Epithelial cell of prostate (primary cell): ENCODE measurements around the gene TSPAN11.

Experiments
- DNase-seq: peaks from one replicate; pipeline ENCODE4 v3.0.0-alpha.2; 2011; ENCODE audit warnings: low read depth, low spot score
- H3K27ac ChIP-seq: fragments of 450-650 bp; 2 replicates; pipeline ENCODE4 v1.5.1; 2017; ENCODE audit warnings: mild to moderate bottlenecking

TSPAN11 gene

DNA sequence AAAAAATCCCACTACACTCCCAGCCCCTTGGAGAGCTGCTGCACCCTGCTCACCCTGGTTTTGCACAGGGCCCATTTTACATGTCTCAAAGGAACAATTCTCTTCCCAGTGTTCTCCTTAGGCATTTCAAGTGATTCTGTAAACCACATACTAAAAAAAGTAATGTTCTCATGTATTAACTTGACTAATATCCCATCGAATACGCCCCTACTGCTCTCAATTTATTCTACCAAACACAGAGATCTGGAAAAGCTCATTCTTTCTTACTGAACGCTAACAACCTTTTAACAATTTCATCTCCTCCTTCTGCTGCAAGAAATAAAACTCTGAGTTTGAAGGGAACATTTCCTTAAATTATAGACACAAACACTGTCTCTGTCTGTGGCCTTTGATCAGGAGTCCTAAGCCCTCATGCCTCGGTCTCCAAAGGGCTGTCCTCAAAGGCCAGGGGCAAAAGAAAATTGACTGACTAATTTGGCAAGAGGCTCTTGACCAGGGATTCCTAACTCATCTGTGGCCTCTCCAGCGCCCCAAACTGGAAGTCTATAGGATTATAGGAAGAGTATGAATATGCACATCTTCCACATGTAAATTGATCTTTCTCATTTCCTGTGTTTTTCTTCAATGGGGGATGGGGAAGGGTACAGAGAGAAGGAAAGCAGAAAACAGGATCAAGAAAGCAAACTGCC lies 17.1 kb upstream of the TSPAN11 start:
- no peak for DNase-seq
- H3K27ac ChIP-seq: no peak overlapping the region

DNA sequence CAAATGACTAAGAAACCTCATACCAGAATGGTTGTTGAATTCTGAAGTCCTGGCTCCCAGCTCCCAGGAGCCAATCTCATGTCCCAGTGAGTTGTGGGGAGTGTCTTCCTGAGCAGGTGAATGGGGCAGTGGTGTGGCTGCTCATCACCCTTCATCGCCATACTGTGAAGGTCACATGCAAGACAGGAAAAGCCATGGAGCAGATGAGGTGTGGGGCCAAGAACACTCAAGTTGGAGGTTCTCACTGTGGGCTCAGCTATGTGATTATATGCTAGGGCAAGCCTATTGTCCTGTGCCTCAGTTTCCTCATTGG lies 16.6 kb upstream of the TSPAN11 start:
- no peak overlapping the region for H3K27ac ChIP-seq
- DNase-seq: no peak

DNA sequence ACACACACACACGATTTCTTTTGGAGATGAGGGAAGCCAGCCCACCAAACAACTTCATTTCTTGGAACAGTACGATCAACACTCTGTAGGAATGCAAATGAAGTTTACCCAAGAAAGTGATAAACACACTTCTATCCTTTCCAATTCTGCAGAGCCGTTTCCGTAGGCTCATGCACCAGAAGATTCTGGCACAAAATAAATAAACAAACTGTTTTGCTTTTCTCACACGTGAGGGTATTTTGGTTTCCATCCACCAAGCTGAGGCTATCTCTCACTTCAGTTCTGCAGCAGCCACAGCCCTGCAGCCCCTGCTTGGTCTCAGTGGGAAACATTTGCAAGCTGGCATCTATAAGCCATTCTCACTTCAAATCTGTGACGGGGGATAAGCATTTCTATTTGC lies 15.3 kb upstream of the TSPAN11 start:
- DNase-seq: no peak
- no peak overlapping the region for H3K27ac ChIP-seq

DNA sequence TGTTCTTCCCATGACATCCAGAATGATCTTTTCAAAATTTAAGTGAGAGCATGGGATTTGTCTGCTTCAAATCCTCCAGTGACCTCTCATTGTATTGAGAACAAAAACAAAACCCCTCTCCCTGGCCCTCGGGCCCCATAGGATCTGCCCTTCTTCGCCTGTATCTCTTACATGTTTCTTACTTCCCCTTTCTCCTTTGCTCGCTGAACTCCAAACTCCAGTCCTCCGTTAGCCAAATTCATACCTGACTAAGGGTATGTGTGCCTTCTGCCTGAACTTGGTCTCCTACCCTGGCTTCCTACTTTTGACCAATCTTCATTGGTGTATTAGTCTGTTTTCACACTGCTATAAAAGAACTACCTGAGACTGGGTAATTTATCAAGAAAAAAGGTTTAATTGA lies 13.2 kb upstream of the TSPAN11 start:
- no peak for DNase-seq
- no peak overlapping the region for H3K27ac ChIP-seq

DNA sequence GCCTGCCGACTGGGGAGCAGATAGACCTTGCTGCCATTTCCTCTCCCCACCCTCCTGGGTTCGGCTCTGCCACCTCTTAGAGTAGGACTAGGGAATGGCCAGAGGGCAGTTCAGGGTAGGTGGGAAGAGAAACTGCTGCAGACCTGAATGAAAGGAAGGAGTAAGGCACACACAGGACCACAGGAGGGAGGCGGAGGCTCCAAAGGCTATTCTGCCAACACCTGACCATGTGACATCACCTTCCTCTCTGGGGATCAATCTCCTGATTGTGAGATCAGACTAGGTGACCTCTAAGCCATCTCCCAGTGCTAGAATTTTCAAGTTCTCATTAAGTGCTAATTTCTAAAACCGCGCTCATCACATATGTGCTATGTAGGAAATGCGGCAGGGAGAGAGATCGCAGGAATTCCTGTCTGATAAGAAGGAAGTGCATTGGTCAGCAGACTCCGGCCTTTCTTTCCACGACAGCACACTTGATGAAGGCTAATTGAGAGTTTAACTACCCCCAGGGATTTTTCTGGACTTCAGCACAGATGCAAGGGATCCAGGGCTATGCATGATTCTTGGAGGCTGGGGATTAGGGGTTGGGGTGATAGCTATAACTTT lies 11.5 kb upstream of the TSPAN11 start:
- DNase-seq: no peak
- no peak overlapping the region for H3K27ac ChIP-seq

- H3K27ac ChIP-seq: no peak overlapping the region
- DNase-seq: no peak
Measured at GRCh38 chr12:30923057-30923456, 3.5 kb upstream of the TSPAN11 start.

GRCh38 chr12:30925607-30926242 lies 823 bp upstream of the TSPAN11 start:
- H3K27ac ChIP-seq: no peak overlapping the region

DNA sequence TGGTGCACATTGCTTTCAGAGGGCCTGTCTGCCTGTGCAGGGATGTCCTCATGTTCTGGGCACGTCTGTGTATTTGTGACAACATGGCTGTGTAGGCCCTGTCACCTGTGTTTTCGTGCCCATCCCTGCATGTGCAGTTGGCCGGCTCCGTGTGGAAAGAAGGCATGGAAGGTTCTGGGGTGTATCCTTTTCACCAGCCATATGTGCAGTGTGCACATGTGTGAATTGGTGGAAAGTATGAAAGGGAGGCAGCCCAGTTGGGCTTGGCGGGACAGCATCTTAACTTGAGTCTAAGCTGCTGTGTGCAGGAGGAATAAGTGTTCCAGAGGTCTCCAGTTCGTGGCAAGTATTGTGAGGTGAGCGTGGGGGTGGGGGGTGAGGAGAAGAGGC lies 669 bp downstream of the TSPAN11 start:
- no peak for DNase-seq
- H3K27ac ChIP-seq: no peak overlapping the region

More at GRCh38 chr12:30925607-30926242, 823 bp upstream of the TSPAN11 start:
- DNase-seq: no peak

DNA sequence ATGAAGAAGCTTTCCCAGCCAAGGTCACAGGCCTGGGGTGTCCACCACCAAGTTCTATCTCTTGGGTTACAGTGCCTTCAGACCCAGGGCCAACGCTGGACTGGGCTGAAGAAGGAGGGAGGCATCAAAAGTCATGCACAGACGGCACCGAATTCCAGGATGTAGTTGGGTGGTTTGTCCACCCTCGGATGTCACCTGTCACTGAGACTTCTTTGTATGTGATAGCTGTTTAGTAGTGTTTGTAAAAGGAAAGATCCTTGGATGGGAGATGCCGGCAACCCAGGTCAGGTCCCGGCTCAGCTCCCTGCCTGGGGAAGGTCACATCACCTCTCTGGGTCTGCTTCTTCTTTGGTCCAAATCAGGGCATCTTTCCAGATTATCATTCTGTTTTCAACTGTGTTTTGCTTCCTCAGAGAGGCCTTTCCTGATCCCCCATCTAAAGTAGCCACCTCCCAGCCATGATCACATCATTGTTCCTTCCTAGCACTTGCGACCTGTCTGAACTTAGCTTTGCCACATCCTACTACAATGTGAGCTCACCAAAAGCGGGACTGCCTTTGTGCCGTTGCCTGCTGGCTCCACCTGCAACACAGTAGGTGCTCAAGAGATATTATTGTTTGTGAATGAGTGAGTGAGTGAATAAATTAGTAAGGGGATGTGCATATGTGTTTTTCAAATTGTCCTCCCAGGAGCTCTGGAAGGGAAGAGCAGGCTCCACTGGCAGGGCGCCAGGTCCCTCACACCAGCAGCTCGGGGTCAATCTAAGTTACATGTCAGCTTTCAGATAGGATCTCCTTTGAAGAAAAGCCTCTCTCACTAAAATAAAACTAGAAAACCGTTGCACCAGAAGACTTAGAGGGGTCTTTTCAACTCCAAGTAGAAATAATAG lies 2.1 kb downstream of the TSPAN11 start:
- no peak for DNase-seq
- H3K27ac ChIP-seq: no peak overlapping the region

- no peak for DNase-seq
- H3K27ac ChIP-seq: no peak overlapping the region
Measured at GRCh38 chr12:30930238-30930637, 3.7 kb downstream of the TSPAN11 start.

GRCh38 chr12:30930641-30931040 lies 4.1 kb downstream of the TSPAN11 start:
- no peak for DNase-seq
- H3K27ac ChIP-seq: no peak overlapping the region

DNA sequence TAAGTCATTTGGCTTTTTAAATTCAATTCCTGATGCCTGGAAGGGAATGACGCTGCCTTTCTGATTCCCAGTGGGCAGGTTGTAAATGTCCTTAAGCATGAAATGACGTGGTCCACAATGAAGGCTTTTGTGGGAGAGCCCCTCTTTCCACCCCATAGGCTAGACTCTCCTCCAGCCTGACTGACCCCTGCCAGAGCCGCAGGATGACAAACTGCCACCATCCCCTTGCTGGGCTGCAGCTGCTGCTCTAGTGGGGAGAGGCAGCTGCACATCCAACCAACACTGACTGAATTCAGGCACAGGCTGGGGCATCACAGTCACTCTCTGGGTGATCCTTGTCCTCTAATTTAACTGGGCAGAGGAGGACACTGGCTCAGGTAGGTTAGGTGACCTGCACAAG lies 6.3 kb downstream of the TSPAN11 start:
- no peak overlapping the region for H3K27ac ChIP-seq
- no peak for DNase-seq

DNA sequence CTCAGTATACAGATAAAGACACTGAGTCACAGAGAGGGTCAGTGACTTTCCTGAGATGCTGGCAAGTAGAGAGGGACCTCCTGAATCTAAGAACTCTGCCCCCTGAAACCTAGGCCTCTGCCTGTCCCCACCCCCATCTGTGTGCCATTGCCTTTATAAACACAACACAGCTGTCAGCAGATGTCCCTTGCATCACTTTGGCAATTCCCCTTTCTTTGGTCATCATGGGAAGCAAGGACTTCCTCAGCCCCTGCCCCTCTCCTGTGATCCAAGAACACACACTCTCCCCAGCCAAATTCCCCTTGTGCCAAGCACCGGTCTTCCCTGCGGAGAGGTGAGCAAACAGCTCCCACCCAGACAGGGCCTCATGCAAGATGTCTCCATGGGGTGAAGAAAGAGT lies 8.3 kb downstream of the TSPAN11 start:
- no peak overlapping the region for H3K27ac ChIP-seq
- DNase-seq: no peak

- no peak overlapping the region for H3K27ac ChIP-seq
- no peak for DNase-seq
Measured at GRCh38 chr12:30936036-30936435, 9.5 kb downstream of the TSPAN11 start.

- DNase-seq: no peak
- no peak overlapping the region for H3K27ac ChIP-seq
Measured at GRCh38 chr12:30939234-30939633, 12.7 kb downstream of the TSPAN11 start.

DNA sequence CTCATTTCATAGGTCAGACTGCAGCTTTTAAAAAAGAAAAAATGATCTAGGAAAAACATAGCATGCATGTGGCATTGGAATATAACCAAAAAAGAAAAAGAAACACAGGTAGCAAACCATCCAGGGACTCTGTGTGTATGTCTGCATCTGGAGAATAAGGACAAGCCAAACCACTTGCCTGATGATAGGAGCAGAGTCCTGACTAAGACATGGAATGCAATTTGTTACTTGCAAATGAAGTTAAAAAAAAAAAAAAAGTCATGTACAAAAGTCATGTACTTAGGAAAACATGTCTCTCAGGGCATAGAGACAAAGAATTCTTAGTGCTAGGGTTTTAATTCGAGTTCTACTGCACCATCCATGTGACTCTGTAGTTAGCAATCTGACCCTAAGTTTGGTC lies 15.9 kb downstream of the TSPAN11 start:
- no peak for DNase-seq
- no peak overlapping the region for H3K27ac ChIP-seq

DNA sequence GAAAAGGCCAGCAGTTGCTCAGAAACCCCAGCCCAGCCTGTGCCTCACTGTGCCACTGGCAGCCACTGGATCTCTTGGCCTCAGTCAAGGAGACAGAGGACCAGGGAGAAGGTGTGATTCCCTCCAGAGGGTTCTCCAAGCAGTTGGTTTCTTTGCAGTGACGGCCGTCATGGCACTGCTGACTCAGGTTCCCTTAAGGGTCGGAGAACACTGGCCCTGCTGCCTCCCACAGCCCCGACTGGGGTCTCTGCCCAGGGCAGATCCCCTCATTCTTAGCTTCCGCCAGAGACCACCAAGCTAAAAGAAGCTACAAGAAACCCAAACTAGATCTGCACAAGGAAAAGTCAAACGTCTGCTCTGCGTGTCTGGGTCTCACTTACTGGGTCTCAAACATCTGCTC lies 16.4 kb downstream of the TSPAN11 start:
- no peak for DNase-seq
- no peak overlapping the region for H3K27ac ChIP-seq

DNA sequence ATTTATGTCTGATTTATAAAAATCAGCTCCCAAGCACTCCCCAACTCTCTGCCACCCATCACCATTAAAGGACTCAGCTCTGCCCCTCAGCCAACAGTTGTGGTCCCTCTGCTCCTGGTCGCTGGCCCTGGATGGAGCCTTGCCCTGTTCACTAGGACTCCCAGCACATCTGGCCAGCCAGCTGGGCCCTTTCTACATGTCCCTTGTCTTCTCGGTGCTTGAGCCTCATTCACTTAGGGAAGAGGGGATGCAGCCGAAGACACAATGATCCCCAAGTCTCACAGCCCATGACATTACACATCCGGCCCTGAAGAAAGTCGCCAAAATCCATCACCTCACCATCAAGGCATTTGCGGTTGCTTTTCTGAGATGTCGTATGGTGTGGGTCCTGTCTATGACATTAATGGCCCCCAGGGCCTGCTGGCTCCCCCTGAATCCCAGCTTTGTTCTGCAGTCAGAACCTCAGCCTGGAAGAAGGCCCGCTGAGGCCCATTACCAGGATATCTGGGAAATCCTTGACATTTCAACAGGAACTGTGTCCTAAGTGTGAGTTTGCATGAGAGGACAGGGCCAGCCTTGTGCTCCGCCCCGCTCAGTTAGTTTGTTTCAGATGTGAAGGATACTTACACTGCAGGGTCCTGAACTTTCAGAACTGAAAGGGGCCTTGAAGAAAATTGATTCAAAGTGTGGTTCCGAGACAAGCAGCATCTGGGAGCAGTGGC lies 19.1 kb downstream of the TSPAN11 start:
- H3K27ac ChIP-seq: no peak overlapping the region

GRCh38 chr12:30952015-30952414 lies 25.5 kb downstream of the TSPAN11 start:
- no peak overlapping the region for H3K27ac ChIP-seq
- no peak for DNase-seq

More for the DNA sequence above, 19.1 kb downstream of the TSPAN11 start:
- DNase-seq: no peak

- H3K27ac ChIP-seq: no peak overlapping the region
- DNase-seq: peak; percentile 24
Measured at GRCh38 chr12:30953257-30953656, 26.7 kb downstream of the TSPAN11 start.
